Measurements from ENCODE around the gene ATP6V0A4.

Gene ATP6V0A4

DNA sequence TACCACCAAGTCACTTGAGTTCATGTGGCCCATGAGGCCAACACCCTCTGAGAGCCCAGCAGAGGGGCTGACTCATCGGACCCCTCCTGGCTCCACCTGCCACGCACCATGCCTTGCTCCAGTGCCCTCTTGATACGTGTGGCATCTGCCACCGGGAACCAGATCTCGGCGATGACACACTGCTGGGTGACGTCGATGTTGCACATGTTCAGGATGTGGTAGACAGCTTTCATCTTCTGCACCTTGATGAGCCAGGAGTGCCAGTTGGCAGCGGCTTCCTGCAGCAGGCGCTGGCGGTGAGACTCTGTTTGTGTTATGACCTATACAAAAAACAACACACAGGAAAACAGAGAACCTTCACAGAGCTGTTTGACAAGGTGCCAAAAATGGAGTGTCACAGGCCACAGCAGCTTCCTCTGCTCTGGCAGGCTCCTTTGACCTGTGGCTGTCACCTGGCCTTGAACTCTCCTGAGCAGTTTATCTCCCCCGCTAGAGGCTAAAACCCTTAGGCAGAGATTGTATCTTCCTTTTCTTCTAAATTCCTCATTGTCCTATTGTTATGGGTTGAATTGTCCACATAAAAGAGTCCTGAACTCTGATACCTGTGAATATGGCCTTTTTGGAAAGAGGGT, 45.4 kb downstream of the ATP6V0A4 start:
- DNase-seq: no peak
- no peaks in the 10 kb centered on the region for H3K9me3 Mint-ChIP-seq
- H3K4me3 Mint-ChIP-seq: no peak overlapping the region
- H3K4me1 Mint-ChIP-seq: peaks cover 47% of the 10 kb centered on the region
- peaks cover 5% of the 10 kb centered on the region for H3K27me3 Mint-ChIP-seq (ENCODE audit: low read depth, poor library complexity)
- H3K27ac Mint-ChIP-seq: no peak overlapping the region
- H3K36me3 Mint-ChIP-seq (ENCODE audit: low read depth): no peaks in the 10 kb centered on the region
- TF ChIP-seq, protein P1, sequence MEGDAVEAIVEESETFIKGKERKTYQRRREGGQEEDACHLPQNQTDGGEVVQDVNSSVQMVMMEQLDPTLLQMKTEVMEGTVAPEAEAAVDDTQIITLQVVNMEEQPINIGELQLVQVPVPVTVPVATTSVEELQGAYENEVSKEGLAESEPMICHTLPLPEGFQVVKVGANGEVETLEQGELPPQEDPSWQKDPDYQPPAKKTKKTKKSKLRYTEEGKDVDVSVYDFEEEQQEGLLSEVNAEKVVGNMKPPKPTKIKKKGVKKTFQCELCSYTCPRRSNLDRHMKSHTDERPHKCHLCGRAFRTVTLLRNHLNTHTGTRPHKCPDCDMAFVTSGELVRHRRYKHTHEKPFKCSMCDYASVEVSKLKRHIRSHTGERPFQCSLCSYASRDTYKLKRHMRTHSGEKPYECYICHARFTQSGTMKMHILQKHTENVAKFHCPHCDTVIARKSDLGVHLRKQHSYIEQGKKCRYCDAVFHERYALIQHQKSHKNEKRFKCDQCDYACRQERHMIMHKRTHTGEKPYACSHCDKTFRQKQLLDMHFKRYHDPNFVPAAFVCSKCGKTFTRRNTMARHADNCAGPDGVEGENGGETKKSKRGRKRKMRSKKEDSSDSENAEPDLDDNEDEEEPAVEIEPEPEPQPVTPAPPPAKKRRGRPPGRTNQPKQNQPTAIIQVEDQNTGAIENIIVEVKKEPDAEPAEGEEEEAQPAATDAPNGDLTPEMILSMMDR (IDR thresholded peaks at IDR 0.05): no peak

GRCh38 chr7:138750901-138751464, 47.0 kb downstream of the ATP6V0A4 start:
- Mint-ChIP-seq H3K36me3 (ENCODE audit: low read depth) (no peaks in the 10 kb centered on the region), H3K4me3 (no peak overlapping the region)

DNA sequence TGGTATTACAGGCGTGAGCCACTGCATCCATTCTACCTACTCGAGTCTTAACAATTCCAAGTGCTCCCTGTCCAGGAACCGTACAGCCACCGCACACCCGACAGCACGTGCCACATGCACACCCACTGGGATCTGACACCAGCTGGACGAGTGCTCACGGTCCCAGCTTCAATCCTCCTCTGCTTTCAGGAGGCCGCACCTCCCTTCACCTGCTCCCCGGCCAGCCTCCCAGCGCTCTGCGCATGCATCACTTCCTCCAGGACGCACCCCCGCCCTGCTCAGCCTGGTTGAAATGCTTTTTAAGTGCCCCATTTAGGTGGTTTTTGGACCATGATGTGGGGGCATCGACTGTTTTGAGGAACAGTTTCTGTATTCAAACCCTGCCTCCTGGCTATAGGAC, 47.5 kb downstream of the ATP6V0A4 start:
- Mint-ChIP-seq H3K4me1 (peaks cover 47% of the 10 kb centered on the region), H3K27me3 (ENCODE audit: low read depth, poor library complexity) (peaks cover 7% of the 10 kb centered on the region), H3K36me3 (ENCODE audit: low read depth) (no peaks in the 10 kb centered on the region), H3K27ac (peak overlapping the region; percentile 72), H3K4me3 (no peak overlapping the region), H3K9me3 (no peaks in the 10 kb centered on the region)
- DNase-seq: no peak
- TF ChIP-seq, protein P1 (IDR thresholded peaks at IDR 0.05): no peak

More at GRCh38 chr7:138750901-138751464, 47.0 kb downstream of the ATP6V0A4 start:
- Mint-ChIP-seq H3K27me3 (ENCODE audit: low read depth, poor library complexity) (peaks cover 7% of the 10 kb centered on the region), H3K9me3 (no peaks in the 10 kb centered on the region), H3K4me1 (peaks cover 51% of the 10 kb centered on the region), H3K27ac (peak overlapping the region; percentile 72)
- TF ChIP-seq, protein P1 (IDR thresholded peaks at IDR 0.05): no peak
- no peak for DNase-seq

DNA sequence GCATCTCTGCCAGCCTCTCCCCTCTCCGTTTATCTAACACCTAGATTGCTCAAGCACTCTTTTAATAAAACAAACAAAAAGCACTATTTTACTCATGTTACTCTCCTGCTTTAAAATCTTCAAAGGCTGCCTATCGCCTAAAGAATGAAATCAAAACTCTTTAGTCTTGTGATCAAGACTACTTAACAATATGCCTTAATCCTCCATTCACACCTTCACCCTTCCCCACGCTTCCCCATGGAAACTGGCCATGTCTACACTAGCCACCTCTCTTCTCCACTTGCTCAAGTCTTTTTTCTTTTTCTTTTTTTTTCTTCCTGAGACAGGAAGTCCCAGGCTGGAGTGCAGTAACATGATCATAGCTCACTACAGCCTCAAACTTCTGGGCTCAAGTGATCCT, 48.0 kb downstream of the ATP6V0A4 start:
- TF ChIP-seq, protein P1 (IDR thresholded peaks at IDR 0.05): no peak
- H3K27me3 Mint-ChIP-seq (ENCODE audit: low read depth, poor library complexity): peaks cover 7% of the 10 kb centered on the region
- no peak overlapping the region for H3K27ac Mint-ChIP-seq
- no peaks in the 10 kb centered on the region for H3K36me3 Mint-ChIP-seq (ENCODE audit: low read depth)
- DNase-seq: no peak
- no peak overlapping the region for H3K4me3 Mint-ChIP-seq
- H3K4me1 Mint-ChIP-seq: peaks cover 42% of the 10 kb centered on the region
- H3K9me3 Mint-ChIP-seq: no peaks in the 10 kb centered on the region

- Mint-ChIP-seq H3K36me3 (ENCODE audit: low read depth) (no peaks in the 10 kb centered on the region), H3K4me1 (peaks cover 39% of the 10 kb centered on the region), H3K27ac (no peak overlapping the region), H3K4me3 (no peak overlapping the region), H3K27me3 (ENCODE audit: low read depth, poor library complexity) (peaks cover 9% of the 10 kb centered on the region), H3K9me3 (no peaks in the 10 kb centered on the region)
- TF ChIP-seq, protein P1 (IDR thresholded peaks at IDR 0.05): no peak
- DNase-seq: no peak
Measured at GRCh38 chr7:138748666-138749065, 49.3 kb downstream of the ATP6V0A4 start.

GRCh38 chr7:138746073-138746472, 51.9 kb downstream of the ATP6V0A4 start:
- peaks cover 23% of the 10 kb centered on the region for H3K4me1 Mint-ChIP-seq
- DNase-seq: no peak
- H3K27ac Mint-ChIP-seq: no peak overlapping the region
- TF ChIP-seq, protein P1 (IDR thresholded peaks at IDR 0.05): no peak
- H3K4me3 Mint-ChIP-seq: no peak overlapping the region
- no peaks in the 10 kb centered on the region for H3K36me3 Mint-ChIP-seq (ENCODE audit: low read depth)
- no peaks in the 10 kb centered on the region for H3K9me3 Mint-ChIP-seq
- peaks cover 10% of the 10 kb centered on the region for H3K27me3 Mint-ChIP-seq (ENCODE audit: low read depth, poor library complexity)

Measured in nephron progenitor cell (in vitro differentiated cells).